ENCODE data around the gene PARD3B.

Gene PARD3B

DNA sequence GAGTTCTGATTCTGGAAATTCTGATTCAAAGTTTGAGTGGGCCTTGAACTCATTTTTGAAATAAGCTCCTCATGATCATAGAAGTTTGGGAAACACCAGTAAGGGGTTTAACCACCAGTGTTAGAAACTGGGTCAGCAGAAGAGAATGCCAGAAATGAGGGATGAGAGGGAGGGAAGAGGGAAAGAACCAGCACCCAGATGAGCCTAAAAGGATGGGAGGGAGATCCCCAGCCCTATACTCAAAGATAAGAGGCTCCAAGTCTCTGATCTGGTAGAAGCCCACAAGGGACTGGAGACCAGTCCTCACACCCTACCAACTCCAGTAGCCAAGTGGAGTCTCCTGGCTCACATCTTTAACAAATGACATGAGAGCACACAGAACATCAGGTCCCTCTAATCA, 832.0 kb downstream of the PARD3B start:
- no peaks in the 10 kb centered on the region for H3K27me3 ChIP-seq (replicated peaks; ENCODE audit: control insufficient read depth, insufficient read depth, low read length)
- no peak for DNase-seq (ENCODE audit: extremely low read depth, insufficient read length)
- no peaks in the 10 kb centered on the region for H3K36me3 ChIP-seq (ENCODE audit: control insufficient read depth, insufficient read depth, low read length)
- TF ChIP-seq, protein P1, sequence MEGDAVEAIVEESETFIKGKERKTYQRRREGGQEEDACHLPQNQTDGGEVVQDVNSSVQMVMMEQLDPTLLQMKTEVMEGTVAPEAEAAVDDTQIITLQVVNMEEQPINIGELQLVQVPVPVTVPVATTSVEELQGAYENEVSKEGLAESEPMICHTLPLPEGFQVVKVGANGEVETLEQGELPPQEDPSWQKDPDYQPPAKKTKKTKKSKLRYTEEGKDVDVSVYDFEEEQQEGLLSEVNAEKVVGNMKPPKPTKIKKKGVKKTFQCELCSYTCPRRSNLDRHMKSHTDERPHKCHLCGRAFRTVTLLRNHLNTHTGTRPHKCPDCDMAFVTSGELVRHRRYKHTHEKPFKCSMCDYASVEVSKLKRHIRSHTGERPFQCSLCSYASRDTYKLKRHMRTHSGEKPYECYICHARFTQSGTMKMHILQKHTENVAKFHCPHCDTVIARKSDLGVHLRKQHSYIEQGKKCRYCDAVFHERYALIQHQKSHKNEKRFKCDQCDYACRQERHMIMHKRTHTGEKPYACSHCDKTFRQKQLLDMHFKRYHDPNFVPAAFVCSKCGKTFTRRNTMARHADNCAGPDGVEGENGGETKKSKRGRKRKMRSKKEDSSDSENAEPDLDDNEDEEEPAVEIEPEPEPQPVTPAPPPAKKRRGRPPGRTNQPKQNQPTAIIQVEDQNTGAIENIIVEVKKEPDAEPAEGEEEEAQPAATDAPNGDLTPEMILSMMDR (IDR thresholded peaks at IDR 0.05; ENCODE audit: insufficient read depth, low read length, poor library complexity, severe bottlenecking): no peak
- no peak overlapping the region for H3K4me3 ChIP-seq (replicated peaks; ENCODE audit: low read depth, low read length)

DNA sequence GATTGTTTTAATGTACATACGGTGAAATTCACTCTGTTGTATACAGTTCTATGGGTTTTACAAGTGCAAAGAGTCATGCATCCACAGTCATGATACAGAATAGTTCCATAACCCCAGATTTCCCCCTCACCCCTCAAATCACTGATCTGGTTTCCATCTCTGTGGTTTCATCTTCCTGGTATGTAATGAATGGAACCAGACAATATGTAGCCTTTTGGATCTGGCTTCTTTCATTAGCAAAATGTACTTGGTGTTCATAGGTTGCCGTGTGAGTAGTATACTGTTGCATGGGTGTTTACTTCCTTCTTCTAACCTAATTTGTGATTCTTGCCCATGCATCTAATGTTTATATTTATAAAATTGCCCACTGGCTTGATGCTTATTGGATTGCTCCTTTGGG, 838.3 kb downstream of the PARD3B start:
- Histone ChIP-seq H3K36me3 (ENCODE audit: control insufficient read depth, insufficient read depth, low read length) (no peaks in the 10 kb centered on the region), H3K4me3 (replicated peaks; ENCODE audit: low read depth, low read length) (no peak overlapping the region), H3K27me3 (replicated peaks; ENCODE audit: control insufficient read depth, insufficient read depth, low read length) (no peaks in the 10 kb centered on the region)
- no peak for DNase-seq (ENCODE audit: extremely low read depth, insufficient read length)
- TF ChIP-seq, protein P1 (IDR thresholded peaks at IDR 0.05; ENCODE audit: insufficient read depth, low read length, poor library complexity, severe bottlenecking): no peak

DNA sequence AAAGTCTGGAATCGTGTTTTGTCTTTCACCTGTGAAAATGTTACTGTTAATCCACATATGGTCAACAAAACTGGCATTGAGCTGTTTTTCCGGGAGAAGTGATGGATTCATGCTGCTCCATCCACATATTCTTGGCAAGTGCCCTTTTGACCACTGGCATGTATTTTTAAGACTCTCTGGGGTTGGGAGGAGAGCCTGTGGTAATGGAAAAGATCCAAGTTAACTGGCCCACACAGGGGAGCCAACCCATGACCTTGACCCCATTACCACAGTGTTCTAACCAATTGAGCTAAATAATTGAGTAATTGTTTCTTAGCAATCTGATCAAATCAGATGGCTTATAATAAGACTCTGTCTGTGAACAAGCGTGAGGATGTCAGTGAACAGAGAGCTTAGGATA, 840.8 kb downstream of the PARD3B start:
- H3K27me3 ChIP-seq (replicated peaks; ENCODE audit: control insufficient read depth, insufficient read depth, low read length): no peaks in the 10 kb centered on the region
- no peak for DNase-seq (ENCODE audit: extremely low read depth, insufficient read length)
- TF ChIP-seq, protein P1 (IDR thresholded peaks at IDR 0.05; ENCODE audit: insufficient read depth, low read length, poor library complexity, severe bottlenecking): no peak
- H3K4me3 ChIP-seq (replicated peaks; ENCODE audit: low read depth, low read length): no peak overlapping the region
- no peaks in the 10 kb centered on the region for H3K36me3 ChIP-seq (ENCODE audit: control insufficient read depth, insufficient read depth, low read length)

DNA sequence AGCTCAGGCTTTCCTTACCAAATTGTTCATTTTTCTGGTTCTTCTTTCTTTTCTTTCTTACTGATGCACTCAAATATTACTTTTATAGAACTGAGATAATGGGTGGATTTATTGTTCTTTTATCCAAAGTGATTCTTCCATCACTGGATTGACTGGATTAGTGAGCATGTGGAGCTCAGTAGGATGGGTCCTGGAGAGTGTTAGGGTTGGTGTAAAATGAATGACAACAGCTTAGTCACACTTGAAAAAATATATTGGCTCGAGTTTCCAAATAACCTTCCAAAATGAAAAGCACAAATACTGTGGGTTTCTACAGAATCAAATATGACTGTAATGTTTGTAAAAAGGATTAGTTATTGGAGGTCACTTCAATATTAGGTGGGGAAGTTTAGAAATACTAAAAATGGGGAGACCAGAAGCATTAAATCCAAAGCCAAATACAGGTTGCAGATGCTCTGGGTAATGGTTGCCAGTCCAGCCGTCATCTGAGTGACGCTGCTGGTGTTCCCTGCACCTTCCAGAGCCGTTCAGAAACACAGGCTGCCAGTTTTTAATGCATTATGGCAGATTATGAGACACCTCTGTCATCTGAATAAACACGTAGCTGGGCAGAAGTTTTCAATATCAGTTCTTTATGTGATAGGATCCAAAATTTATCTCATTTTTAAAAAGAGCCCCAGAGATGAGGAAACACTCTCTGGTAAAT, 842.2 kb downstream of the PARD3B start:
- TF ChIP-seq, protein P1 (IDR thresholded peaks at IDR 0.05; ENCODE audit: insufficient read depth, low read length, poor library complexity, severe bottlenecking): no peak
- DNase-seq (ENCODE audit: extremely low read depth, insufficient read length): no peak
- Histone ChIP-seq H3K27me3 (replicated peaks; ENCODE audit: control insufficient read depth, insufficient read depth, low read length) (no peaks in the 10 kb centered on the region), H3K4me3 (replicated peaks; ENCODE audit: low read depth, low read length) (no peak overlapping the region), H3K36me3 (ENCODE audit: control insufficient read depth, insufficient read depth, low read length) (no peaks in the 10 kb centered on the region)

DNA sequence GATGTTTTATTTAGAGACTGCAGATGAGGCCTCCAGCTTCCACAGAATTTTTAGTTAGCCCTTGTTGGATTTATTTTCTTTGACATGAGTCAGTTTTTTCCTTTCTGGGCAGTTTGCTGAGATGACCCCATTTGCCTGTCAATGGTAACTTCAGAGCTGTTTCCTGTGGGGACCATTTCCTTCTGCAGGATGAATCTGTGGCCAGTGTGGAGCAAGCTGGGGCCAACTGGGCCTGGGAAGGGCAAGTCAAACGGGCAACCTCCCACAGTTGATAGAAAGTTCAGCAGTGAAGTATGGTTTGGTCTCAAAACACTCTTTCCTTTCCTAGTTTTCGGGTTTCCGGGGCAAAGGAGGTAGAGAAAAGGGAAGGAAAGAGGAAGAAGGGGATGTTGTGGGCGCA, 845.6 kb downstream of the PARD3B start:
- DNase-seq (ENCODE audit: extremely low read depth, insufficient read length): no peak
- Histone ChIP-seq H3K27me3 (replicated peaks; ENCODE audit: control insufficient read depth, insufficient read depth, low read length) (no peaks in the 10 kb centered on the region), H3K36me3 (ENCODE audit: control insufficient read depth, insufficient read depth, low read length) (no peaks in the 10 kb centered on the region), H3K4me3 (replicated peaks; ENCODE audit: low read depth, low read length) (no peak overlapping the region)
- TF ChIP-seq, protein P1 (IDR thresholded peaks at IDR 0.05; ENCODE audit: insufficient read depth, low read length, poor library complexity, severe bottlenecking): no peak

DNA sequence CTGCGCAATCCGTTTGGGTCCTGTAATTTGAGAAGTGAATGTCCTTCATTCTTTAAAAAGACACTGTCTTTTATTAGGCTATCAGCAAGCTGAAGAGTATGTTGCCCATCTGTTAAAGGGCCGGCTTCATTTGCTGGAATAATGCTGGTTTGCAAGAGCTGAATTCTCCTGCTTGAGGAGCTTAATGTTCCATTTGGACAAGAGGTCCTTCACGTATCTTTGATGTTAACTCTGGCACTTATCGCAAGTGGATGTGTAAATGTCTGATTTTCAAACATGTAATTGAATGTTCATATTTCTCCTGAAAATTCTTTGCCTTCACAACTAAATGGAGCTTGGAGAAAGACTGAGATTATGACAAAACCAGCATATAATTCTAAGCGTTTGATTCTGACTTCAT, 856.2 kb downstream of the PARD3B start:
- no peak for DNase-seq (ENCODE audit: extremely low read depth, insufficient read length)
- Histone ChIP-seq H3K4me3 (replicated peaks; ENCODE audit: low read depth, low read length) (no peak overlapping the region), H3K36me3 (ENCODE audit: control insufficient read depth, insufficient read depth, low read length) (no peaks in the 10 kb centered on the region), H3K27me3 (replicated peaks; ENCODE audit: control insufficient read depth, insufficient read depth, low read length) (no peaks in the 10 kb centered on the region)
- TF ChIP-seq, protein P1 (IDR thresholded peaks at IDR 0.05; ENCODE audit: insufficient read depth, low read length, poor library complexity, severe bottlenecking): no peak
